Neural cell (in vitro differentiated cells): Measurements from ENCODE around the gene FBXW8.

Experiments
- EP300 ChIP-seq: fragments of 450-650 bp; conservative IDR thresholded peaks from 2 replicates; pipeline ENCODE4 v1.6.1; 2014; ENCODE audit warnings: antibody characterized with exemption, mild to moderate bottlenecking, moderate library complexity; ENCODE audit not compliant: poor library complexity, severe bottlenecking
- EZH2 ChIP-seq: fragments of 200-600, 300-800 bp; shearing (Covaris generic), sonication (generic); IDR thresholded peaks from 2 replicates; pipeline ENCODE4 v1.6.1; 2014; ENCODE audit warnings: antibody characterized with exemption, low read length, borderline replicate concordance, mild to moderate bottlenecking; ENCODE audit not compliant: insufficient read depth, poor library complexity, severe bottlenecking
- MXI1 ChIP-seq: fragments of 450-650 bp; conservative IDR thresholded peaks from 2 replicates; pipeline ENCODE4 v1.6.1; 2014; ENCODE audit warnings: antibody characterized with exemption, mild to moderate bottlenecking; ENCODE audit not compliant: poor library complexity, severe bottlenecking
- POLR2AphosphoS5 ChIP-seq: IDR thresholded peaks from 2 replicates; pipeline ENCODE4 v1.6.1; 2012
- RAD21 ChIP-seq: fragments of 450-650 bp; conservative IDR thresholded peaks from 2 replicates; pipeline ENCODE4 v1.6.1; 2014; ENCODE audit warnings: antibody characterized with exemption, mild to moderate bottlenecking, moderate library complexity
- SMC3 ChIP-seq: fragments of 450-650 bp; conservative IDR thresholded peaks from 2 replicates; pipeline ENCODE4 v1.6.1; 2014; ENCODE audit warnings: antibody characterized with exemption, mild to moderate bottlenecking, moderate library complexity; ENCODE audit not compliant: poor library complexity
- TAF1 ChIP-seq: IDR thresholded peaks from 2 replicates; pipeline ENCODE4 v1.6.1; 2012; ENCODE audit warnings: low read depth
- TF ChIP-seq, protein P1 (sequence below): fragments of 450-650 bp; IDR thresholded peaks from 2 replicates; pipeline ENCODE4 v1.5.1; 2014; ENCODE audit warnings: antibody characterized with exemption, mild to moderate bottlenecking, moderate library complexity; ENCODE audit not compliant: poor library complexity, severe bottlenecking
- TF ChIP-seq, protein P2 (sequence below): IDR thresholded peaks from 2 replicates; pipeline ENCODE4 v1.6.1; 2012; ENCODE audit warnings: borderline replicate concordance

DNA sequence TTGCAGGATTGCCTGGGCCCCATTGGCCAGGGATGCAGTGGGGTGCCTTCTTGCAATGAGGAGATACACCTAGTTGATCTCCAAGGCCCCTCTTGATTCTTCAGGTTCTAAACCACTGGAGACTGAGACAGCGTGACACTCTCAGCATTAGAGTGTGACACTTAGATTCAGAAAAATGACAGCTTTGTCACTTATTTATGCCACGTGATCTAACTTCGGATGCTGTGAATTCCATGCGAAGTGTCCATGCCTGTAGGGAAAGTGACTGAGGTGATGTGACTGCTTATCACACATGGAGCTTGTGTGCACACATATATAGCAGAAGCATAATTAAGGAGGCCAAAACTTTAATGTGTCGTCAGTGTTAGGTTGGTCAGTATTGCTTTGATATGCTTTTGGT is 30.4 kb downstream of the FBXW8 start:
- TF ChIP-seq, protein P1, sequence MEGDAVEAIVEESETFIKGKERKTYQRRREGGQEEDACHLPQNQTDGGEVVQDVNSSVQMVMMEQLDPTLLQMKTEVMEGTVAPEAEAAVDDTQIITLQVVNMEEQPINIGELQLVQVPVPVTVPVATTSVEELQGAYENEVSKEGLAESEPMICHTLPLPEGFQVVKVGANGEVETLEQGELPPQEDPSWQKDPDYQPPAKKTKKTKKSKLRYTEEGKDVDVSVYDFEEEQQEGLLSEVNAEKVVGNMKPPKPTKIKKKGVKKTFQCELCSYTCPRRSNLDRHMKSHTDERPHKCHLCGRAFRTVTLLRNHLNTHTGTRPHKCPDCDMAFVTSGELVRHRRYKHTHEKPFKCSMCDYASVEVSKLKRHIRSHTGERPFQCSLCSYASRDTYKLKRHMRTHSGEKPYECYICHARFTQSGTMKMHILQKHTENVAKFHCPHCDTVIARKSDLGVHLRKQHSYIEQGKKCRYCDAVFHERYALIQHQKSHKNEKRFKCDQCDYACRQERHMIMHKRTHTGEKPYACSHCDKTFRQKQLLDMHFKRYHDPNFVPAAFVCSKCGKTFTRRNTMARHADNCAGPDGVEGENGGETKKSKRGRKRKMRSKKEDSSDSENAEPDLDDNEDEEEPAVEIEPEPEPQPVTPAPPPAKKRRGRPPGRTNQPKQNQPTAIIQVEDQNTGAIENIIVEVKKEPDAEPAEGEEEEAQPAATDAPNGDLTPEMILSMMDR = no peak
- TF ChIP-seq POLR2AphosphoS5 (peak; percentile 59), EZH2 (no peak), EP300 (peak; percentile 80), MXI1 (peak; percentile 44), RAD21 (no peak), TAF1 (no peak), SMC3 (no peak)
- TF ChIP-seq, protein P2, sequence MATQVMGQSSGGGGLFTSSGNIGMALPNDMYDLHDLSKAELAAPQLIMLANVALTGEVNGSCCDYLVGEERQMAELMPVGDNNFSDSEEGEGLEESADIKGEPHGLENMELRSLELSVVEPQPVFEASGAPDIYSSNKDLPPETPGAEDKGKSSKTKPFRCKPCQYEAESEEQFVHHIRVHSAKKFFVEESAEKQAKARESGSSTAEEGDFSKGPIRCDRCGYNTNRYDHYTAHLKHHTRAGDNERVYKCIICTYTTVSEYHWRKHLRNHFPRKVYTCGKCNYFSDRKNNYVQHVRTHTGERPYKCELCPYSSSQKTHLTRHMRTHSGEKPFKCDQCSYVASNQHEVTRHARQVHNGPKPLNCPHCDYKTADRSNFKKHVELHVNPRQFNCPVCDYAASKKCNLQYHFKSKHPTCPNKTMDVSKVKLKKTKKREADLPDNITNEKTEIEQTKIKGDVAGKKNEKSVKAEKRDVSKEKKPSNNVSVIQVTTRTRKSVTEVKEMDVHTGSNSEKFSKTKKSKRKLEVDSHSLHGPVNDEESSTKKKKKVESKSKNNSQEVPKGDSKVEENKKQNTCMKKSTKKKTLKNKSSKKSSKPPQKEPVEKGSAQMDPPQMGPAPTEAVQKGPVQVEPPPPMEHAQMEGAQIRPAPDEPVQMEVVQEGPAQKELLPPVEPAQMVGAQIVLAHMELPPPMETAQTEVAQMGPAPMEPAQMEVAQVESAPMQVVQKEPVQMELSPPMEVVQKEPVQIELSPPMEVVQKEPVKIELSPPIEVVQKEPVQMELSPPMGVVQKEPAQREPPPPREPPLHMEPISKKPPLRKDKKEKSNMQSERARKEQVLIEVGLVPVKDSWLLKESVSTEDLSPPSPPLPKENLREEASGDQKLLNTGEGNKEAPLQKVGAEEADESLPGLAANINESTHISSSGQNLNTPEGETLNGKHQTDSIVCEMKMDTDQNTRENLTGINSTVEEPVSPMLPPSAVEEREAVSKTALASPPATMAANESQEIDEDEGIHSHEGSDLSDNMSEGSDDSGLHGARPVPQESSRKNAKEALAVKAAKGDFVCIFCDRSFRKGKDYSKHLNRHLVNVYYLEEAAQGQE = no peak
